Smooth muscle cell (in vitro differentiated cells): ENCODE measurements around the gene SRSF7. TPM values are rescaled to one million over a fixed set of nuclear protein-coding genes. Genes with fewer than 3 reads are reported as not detected.

Experiments
- DNase-seq: peaks from one replicate; lab custom pipeline; 2025; ENCODE audit not compliant: unreplicated experiment; lab: John Stamatoyannopoulos, UW
- H2AFZ ChIP-seq: fragments of 200-600 bp; sonication (generic); 2 replicates; pipeline ENCODE4 v1.6.0; 2016; ENCODE audit warnings: antibody characterized with exemption, low read depth, mild to moderate bottlenecking
- H3F3A ChIP-seq: fragments of 200-600 bp; sonication (generic); 2 replicates; pipeline ENCODE4 v1.6.0; 2017; ENCODE audit warnings: antibody characterized with exemption, low read depth
- H3K27ac ChIP-seq: fragments of 200-600 bp; sonication (generic); 2 replicates; pipeline ENCODE4 v1.5.1; 2016; ENCODE audit warnings: low read depth, mild to moderate bottlenecking
- H3K27me3 ChIP-seq: fragments of 200-600 bp; sonication (generic); 2 replicates; pipeline ENCODE4 v1.6.1; 2016; ENCODE audit warnings: low read depth, mild to moderate bottlenecking
- H3K36me3 ChIP-seq: fragments of 200-600 bp; sonication (generic); 2 replicates; pipeline ENCODE4 v1.5.1; 2016; ENCODE audit warnings: low read depth
- H3K4me1 ChIP-seq: fragments of 200-600 bp; sonication (generic); 2 replicates; pipeline ENCODE4 v1.5.1; 2016; ENCODE audit warnings: low read depth
- H3K4me2 ChIP-seq: fragments of 200-600 bp; sonication (generic); 2 replicates; pipeline ENCODE4 v1.6.0; 2016; ENCODE audit warnings: mild to moderate bottlenecking
- H3K4me3 ChIP-seq: fragments of 200-600 bp; sonication (generic); 2 replicates; pipeline ENCODE4 v1.5.1; 2016; ENCODE audit warnings: mild to moderate bottlenecking
- H3K79me2 ChIP-seq: fragments of 200-600 bp; sonication (generic); 2 replicates; pipeline ENCODE4 v1.6.0; 2016; ENCODE audit warnings: low read depth, mild to moderate bottlenecking
- H3K9ac ChIP-seq: fragments of 200-600 bp; sonication (generic); 2 replicates; pipeline ENCODE4 v1.6.0; 2016; ENCODE audit warnings: low read depth
- H3K9me3 ChIP-seq: fragments of 200-600 bp; sonication (generic); replicated peaks from 2 replicates; pipeline ENCODE4 v1.5.1; 2016; ENCODE audit warnings: low read depth
- H4K20me1 ChIP-seq: fragments of 200-600 bp; sonication (generic); 2 replicates; pipeline ENCODE4 v1.6.0; 2016; ENCODE audit warnings: low read depth
- CTCF ChIP-seq: fragments of 200-600 bp; sonication (generic); IDR thresholded peaks from 2 replicates; pipeline ENCODE4 v1.5.1; 2017; ENCODE audit warnings: borderline replicate concordance, mild to moderate bottlenecking, antibody characterized with exemption; ENCODE audit not compliant: insufficient read depth, poor library complexity, severe bottlenecking
- WGBS: methylation state at CpG from one replicate; pipeline ENCODE4 v1.1.7; 2016; ENCODE audit warnings: low lambda C conversion rate; 5-methylcytosine and 5-hydroxymethylcytosine counted together
- polyA plus RNA-seq: library from polyadenylated mRNA; unstranded; fragments of >200 nt; fragmentation: Nextera tagmentation; extraction: Ambion mirVana; gene quantifications from 2 replicates; pipeline ENCODE4 v1.2.1, GENCODE V29; 2016
- total RNA-seq: library from RNA; depleted of rRNA; stranded (reverse); fragments of >200 nt; gene quantifications from 2 replicates; pipeline ENCODE4 v1.2.3, GENCODE V29; 2014

The SRSF7 gene
- total and polyA plus RNA-seq, 2 experiments from 2014 or later, result 92.5 to 102 TPM

GRCh38 chr2:38775097-38775920 is 24.1 kb upstream of the SRSF7 start:
- H3F3A ChIP-seq, result no peaks in the 10 kb centered on the region
- H3K27me3 ChIP-seq, result no peaks in the 10 kb centered on the region
- H3K9me3 ChIP-seq, result no peaks in the 10 kb centered on the region
- DNase-seq, result no peak
- H3K4me1 ChIP-seq, result peaks cover 6% of the 10 kb centered on the region
- H4K20me1 ChIP-seq, result no peaks in the 10 kb centered on the region
- no peak overlapping the region for H3K27ac ChIP-seq
- 81% methylated on average over 17 of the region's 17 CpGs for WGBS
- H2AFZ ChIP-seq, result peak overlapping the region; percentile 71
- H3K4me3 ChIP-seq, result no peak overlapping the region
- no peak overlapping the region for H3K4me2 ChIP-seq
- H3K79me2 ChIP-seq, result no peaks in the 10 kb centered on the region
- H3K36me3 ChIP-seq, result no peaks in the 10 kb centered on the region
- TF ChIP-seq CTCF, result no peak
- H3K9ac ChIP-seq, result no peak overlapping the region

GRCh38 chr2:38771632-38772031 is 20.5 kb upstream of the SRSF7 start:
- H3K4me1 ChIP-seq, result no peaks in the 10 kb centered on the region
- no peak overlapping the region for H3K4me2 ChIP-seq
- H3F3A ChIP-seq, result no peaks in the 10 kb centered on the region
- no peaks in the 10 kb centered on the region for H3K36me3 ChIP-seq
- no peaks in the 10 kb centered on the region for H3K79me2 ChIP-seq
- no peak overlapping the region for H3K27ac ChIP-seq
- no peak for TF ChIP-seq CTCF
- DNase-seq, result no peak
- no peak overlapping the region for H3K9ac ChIP-seq
- WGBS, result 66% methylated on average over 5 of the region's 5 CpGs
- H4K20me1 ChIP-seq, result no peaks in the 10 kb centered on the region
- no peaks in the 10 kb centered on the region for H3K9me3 ChIP-seq
- H2AFZ ChIP-seq, result no peak overlapping the region
- no peaks in the 10 kb centered on the region for H3K27me3 ChIP-seq
- H3K4me3 ChIP-seq, result no peak overlapping the region

- Histone ChIP-seq H3K9ac (no peak overlapping the region), H3F3A (no peaks in the 10 kb centered on the region), H3K27me3 (no peaks in the 10 kb centered on the region), H3K79me2 (no peaks in the 10 kb centered on the region), H3K4me1 (no peaks in the 10 kb centered on the region), H3K4me3 (no peak overlapping the region), H3K36me3 (no peaks in the 10 kb centered on the region), H3K9me3 (no peaks in the 10 kb centered on the region), H4K20me1 (no peaks in the 10 kb centered on the region), H3K27ac (no peak overlapping the region), H2AFZ (no peak overlapping the region), H3K4me2 (no peak overlapping the region)
- no peak for TF ChIP-seq CTCF
- no peak for DNase-seq
- WGBS, result 89% methylated on average over 5 of the region's 5 CpGs
Observed at GRCh38 chr2:38765551-38765950, 14.4 kb upstream of the SRSF7 start.

- Histone ChIP-seq H3K79me2 (no peaks in the 10 kb centered on the region), H3K36me3 (no peaks in the 10 kb centered on the region), H3K9ac (no peak overlapping the region), H3K27me3 (no peaks in the 10 kb centered on the region), H3K4me3 (no peak overlapping the region), H3K9me3 (no peaks in the 10 kb centered on the region), H3K4me2 (no peak overlapping the region), H3F3A (no peaks in the 10 kb centered on the region), H3K27ac (no peak overlapping the region), H3K4me1 (no peaks in the 10 kb centered on the region), H2AFZ (no peak overlapping the region), H4K20me1 (no peaks in the 10 kb centered on the region)
- WGBS, result 87% methylated on average over 4 of the region's 4 CpGs
- no peak for DNase-seq
- no peak for TF ChIP-seq CTCF
Observed at GRCh38 chr2:38765149-38765548, 14.0 kb upstream of the SRSF7 start.
